Upper lobe of left lung (tissue), 4 donors: Measurements from ENCODE around the gene SDK1.

ENCODE experiments used
- EP300 ChIP-seq, 4 donors: sonication (generic); formaldehyde crosslinking; IDR thresholded peaks; one replicate each; pipeline ENCODE4 v1.5.1; 2017; ENCODE audit warnings: antibody characterized with exemption in 4 of 4, control low read depth in 2 of 4
- POLR2A ChIP-seq, 4 donors: fragments of 450-650 bp; IDR thresholded peaks; one replicate each; pipeline ENCODE4 v1.5.1; 2016 to 2017; ENCODE audit warnings: antibody characterized with exemption in 4 of 4, mild to moderate bottlenecking in 2 of 4
- POLR2AphosphoS5 ChIP-seq, 2 donors: sonication (generic); formaldehyde crosslinking; IDR thresholded peaks; one replicate each; pipeline ENCODE4 v1.5.1; 2017; ENCODE audit warnings: antibody characterized with exemption in 2 of 2
- TF ChIP-seq, protein P1 (sequence below), 6 experiments: fragments of 450-650 bp in 4 of 6; fragments of 200-600 bp in 2 of 6; sonication (generic) in 2 of 6; IDR thresholded peaks; one replicate each; pipeline ENCODE4 v1.5.1; 2016 to 2019; ENCODE audit warnings: antibody characterized with exemption in 6 of 6

GRCh38 chr7:3466261-3466660, 165.2 kb downstream of the SDK1 start:
- TF ChIP-seq POLR2AphosphoS5 (IDR thresholded peaks at IDR 0.05) (no peak), POLR2A (IDR thresholded peaks at IDR 0.05) (no peak), EP300 (IDR thresholded peaks at IDR 0.05) (no peak)
- TF ChIP-seq, protein P1, sequence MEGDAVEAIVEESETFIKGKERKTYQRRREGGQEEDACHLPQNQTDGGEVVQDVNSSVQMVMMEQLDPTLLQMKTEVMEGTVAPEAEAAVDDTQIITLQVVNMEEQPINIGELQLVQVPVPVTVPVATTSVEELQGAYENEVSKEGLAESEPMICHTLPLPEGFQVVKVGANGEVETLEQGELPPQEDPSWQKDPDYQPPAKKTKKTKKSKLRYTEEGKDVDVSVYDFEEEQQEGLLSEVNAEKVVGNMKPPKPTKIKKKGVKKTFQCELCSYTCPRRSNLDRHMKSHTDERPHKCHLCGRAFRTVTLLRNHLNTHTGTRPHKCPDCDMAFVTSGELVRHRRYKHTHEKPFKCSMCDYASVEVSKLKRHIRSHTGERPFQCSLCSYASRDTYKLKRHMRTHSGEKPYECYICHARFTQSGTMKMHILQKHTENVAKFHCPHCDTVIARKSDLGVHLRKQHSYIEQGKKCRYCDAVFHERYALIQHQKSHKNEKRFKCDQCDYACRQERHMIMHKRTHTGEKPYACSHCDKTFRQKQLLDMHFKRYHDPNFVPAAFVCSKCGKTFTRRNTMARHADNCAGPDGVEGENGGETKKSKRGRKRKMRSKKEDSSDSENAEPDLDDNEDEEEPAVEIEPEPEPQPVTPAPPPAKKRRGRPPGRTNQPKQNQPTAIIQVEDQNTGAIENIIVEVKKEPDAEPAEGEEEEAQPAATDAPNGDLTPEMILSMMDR (IDR thresholded peaks at IDR 0.05), result no peak
